ENCODE results near the gene VPS16. TPM values are rescaled to one million over a fixed set of nuclear protein-coding genes. Genes with fewer than 3 reads are reported as not detected.
A peak's percentile ranks its signal among the peaks of the same experiment; 100 is the strongest.

VPS16 gene
- total and polyA plus RNA-seq, 2 of the 13 experiments (the other 11 are each of a cell fraction or from before 2014, with no cell fraction given), result 34.2 to 35.4 TPM

DNA sequence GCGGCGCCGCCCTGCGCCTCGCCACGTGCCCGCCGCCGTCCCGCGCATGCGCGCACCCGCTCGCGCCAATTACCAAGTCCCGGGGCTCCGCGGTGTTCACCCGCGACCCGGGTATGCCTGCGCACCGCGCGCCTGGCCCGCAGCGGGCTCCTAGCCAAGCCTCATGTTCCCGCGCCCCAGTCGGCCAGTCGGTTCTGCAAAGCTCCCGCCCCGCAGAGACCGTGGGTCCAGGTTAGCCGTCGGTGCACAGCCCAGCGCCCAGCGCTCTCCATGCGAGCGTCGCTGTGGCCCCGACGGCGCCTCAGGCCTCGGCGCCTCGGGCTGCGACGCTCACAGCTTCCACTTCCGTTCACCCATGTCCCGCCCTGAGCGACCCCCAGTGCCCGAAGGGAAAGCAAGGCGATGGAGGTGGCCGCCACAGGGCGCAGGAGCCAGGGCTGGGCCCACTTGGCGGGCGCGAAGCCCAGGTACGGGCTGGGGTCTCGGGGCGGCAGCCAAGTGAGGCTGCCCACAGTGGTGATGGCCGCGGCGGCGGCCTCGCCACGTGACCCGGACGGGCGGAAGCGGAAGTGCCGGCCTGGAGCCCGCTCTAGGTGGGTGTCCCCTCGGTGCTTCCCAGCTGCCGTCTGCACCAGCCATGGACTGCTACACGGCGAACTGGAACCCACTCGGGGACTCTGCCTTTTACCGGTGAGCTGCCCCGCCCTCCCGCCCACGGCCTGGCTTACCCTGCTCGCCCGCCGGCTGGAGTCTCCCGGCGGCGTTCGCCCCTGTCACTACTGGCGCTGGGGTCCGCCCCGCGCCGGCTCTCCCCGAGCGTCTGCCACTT is at the start of gene VPS16, which contains the start of gene PCED1A (continued):
- TF ChIP-seq, protein P1, sequence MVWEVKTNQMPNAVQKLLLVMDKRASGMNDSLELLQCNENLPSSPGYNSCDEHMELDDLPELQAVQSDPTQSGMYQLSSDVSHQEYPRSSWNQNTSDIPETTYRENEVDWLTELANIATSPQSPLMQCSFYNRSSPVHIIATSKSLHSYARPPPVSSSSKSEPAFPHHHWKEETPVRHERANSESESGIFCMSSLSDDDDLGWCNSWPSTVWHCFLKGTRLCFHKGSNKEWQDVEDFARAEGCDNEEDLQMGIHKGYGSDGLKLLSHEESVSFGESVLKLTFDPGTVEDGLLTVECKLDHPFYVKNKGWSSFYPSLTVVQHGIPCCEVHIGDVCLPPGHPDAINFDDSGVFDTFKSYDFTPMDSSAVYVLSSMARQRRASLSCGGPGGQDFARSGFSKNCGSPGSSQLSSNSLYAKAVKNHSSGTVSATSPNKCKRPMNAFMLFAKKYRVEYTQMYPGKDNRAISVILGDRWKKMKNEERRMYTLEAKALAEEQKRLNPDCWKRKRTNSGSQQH (CRISPR knock-in tag; IDR thresholded peaks at IDR 0.05; ENCODE audit: low read depth), result peak; percentile 76; the same call in 1 of the 2 replicates
- TF ChIP-seq KDM3A (CRISPR knock-in tag; IDR thresholded peaks at IDR 0.05; ENCODE audit: low read depth) (peak; percentile 95; the same call in 1 of the 2 replicates), NFATC3 (CRISPR knock-in tag; IDR thresholded peaks at IDR 0.05) (no peak), ZNF383 (CRISPR knock-in tag; IDR thresholded peaks at IDR 0.05; ENCODE audit: borderline replicate concordance) (peak; percentile 44; the same call in 1 of the 2 replicates), SRSF1 (optimal IDR thresholded peaks at IDR 0.05; ENCODE audit: low read depth, low read length) (no peak), ZNF264 (CRISPR knock-in tag; IDR thresholded peaks at IDR 0.05) (peak; percentile 97), ZNF614 (CRISPR knock-in tag; IDR thresholded peaks at IDR 0.05; ENCODE audit: borderline replicate concordance) (peak; percentile 89; the same call in 1 of the 2 replicates), FOSL2 (CRISPR knock-in tag; IDR thresholded peaks at IDR 0.05) (peak; percentile 56), HMGA1 (CRISPR knock-in tag; conservative IDR thresholded peaks at IDR 0.05) (no peak)
- TF ChIP-seq, protein P2, sequence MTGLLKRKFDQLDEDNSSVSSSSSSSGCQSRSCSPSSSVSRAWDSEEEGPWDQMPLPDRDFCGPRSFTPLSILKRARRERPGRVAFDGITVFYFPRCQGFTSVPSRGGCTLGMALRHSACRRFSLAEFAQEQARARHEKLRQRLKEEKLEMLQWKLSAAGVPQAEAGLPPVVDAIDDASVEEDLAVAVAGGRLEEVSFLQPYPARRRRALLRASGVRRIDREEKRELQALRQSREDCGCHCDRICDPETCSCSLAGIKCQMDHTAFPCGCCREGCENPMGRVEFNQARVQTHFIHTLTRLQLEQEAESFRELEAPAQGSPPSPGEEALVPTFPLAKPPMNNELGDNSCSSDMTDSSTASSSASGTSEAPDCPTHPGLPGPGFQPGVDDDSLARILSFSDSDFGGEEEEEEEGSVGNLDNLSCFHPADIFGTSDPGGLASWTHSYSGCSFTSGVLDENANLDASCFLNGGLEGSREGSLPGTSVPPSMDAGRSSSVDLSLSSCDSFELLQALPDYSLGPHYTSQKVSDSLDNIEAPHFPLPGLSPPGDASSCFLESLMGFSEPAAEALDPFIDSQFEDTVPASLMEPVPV (CRISPR knock-in tag; IDR thresholded peaks at IDR 0.05), result peak; percentile 99
- TF ChIP-seq, protein P3, sequence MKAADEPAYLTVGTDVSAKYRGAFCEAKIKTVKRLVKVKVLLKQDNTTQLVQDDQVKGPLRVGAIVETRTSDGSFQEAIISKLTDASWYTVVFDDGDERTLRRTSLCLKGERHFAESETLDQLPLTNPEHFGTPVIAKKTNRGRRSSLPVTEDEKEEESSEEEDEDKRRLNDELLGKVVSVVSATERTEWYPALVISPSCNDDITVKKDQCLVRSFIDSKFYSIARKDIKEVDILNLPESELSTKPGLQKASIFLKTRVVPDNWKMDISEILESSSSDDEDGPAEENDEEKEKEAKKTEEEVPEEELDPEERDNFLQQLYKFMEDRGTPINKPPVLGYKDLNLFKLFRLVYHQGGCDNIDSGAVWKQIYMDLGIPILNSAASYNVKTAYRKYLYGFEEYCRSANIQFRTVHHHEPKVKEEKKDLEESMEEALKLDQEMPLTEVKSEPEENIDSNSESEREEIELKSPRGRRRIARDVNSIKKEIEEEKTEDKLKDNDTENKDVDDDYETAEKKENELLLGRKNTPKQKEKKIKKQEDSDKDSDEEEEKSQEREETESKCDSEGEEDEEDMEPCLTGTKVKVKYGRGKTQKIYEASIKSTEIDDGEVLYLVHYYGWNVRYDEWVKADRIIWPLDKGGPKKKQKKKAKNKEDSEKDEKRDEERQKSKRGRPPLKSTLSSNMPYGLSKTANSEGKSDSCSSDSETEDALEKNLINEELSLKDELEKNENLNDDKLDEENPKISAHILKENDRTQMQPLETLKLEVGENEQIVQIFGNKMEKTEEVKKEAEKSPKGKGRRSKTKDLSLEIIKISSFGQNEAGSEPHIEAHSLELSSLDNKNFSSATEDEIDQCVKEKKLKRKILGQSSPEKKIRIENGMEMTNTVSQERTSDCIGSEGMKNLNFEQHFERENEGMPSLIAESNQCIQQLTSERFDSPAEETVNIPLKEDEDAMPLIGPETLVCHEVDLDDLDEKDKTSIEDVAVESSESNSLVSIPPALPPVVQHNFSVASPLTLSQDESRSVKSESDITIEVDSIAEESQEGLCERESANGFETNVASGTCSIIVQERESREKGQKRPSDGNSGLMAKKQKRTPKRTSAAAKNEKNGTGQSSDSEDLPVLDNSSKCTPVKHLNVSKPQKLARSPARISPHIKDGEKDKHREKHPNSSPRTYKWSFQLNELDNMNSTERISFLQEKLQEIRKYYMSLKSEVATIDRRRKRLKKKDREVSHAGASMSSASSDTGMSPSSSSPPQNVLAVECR (CRISPR knock-in tag; IDR thresholded peaks at IDR 0.05; ENCODE audit: borderline replicate concordance), result peak; percentile 98
- TF ChIP-seq, protein P4, sequence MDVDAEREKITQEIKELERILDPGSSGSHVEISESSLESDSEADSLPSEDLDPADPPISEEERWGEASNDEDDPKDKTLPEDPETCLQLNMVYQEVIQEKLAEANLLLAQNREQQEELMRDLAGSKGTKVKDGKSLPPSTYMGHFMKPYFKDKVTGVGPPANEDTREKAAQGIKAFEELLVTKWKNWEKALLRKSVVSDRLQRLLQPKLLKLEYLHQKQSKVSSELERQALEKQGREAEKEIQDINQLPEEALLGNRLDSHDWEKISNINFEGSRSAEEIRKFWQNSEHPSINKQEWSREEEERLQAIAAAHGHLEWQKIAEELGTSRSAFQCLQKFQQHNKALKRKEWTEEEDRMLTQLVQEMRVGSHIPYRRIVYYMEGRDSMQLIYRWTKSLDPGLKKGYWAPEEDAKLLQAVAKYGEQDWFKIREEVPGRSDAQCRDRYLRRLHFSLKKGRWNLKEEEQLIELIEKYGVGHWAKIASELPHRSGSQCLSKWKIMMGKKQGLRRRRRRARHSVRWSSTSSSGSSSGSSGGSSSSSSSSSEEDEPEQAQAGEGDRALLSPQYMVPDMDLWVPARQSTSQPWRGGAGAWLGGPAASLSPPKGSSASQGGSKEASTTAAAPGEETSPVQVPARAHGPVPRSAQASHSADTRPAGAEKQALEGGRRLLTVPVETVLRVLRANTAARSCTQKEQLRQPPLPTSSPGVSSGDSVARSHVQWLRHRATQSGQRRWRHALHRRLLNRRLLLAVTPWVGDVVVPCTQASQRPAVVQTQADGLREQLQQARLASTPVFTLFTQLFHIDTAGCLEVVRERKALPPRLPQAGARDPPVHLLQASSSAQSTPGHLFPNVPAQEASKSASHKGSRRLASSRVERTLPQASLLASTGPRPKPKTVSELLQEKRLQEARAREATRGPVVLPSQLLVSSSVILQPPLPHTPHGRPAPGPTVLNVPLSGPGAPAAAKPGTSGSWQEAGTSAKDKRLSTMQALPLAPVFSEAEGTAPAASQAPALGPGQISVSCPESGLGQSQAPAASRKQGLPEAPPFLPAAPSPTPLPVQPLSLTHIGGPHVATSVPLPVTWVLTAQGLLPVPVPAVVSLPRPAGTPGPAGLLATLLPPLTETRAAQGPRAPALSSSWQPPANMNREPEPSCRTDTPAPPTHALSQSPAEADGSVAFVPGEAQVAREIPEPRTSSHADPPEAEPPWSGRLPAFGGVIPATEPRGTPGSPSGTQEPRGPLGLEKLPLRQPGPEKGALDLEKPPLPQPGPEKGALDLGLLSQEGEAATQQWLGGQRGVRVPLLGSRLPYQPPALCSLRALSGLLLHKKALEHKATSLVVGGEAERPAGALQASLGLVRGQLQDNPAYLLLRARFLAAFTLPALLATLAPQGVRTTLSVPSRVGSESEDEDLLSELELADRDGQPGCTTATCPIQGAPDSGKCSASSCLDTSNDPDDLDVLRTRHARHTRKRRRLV (CRISPR knock-in tag; IDR thresholded peaks at IDR 0.05), result no peak

Measured in HepG2 (cell line).